ENCODE measurements around the gene KPNA3.

DNA sequence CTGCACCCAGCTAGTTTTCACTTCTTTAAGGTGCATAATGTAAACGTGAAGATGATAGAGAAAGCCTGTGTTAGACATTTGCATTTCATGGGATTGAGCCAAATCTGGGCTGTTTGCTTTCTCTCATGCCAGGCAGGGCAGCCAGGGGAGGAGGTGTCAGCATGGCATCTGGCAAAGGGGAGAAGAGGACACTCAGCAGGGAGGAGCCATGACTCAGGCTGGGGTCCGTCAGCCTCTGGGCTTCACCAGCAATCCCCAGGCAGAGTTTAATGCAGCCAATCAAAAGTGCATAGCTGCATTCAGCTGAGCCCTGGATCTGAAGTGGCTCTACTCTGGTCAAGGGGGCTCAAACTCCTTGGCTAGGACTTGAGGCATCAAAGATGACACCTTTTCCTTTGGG is 124.7 kb downstream of the KPNA3 start:
- TF ChIP-seq CTCF (conservative IDR thresholded peaks at IDR 0.05; ENCODE audit: low read depth, low read length) (no peak), EZH2 (IDR thresholded peaks at IDR 0.05; ENCODE audit: borderline replicate concordance, low read depth, low read length, poor library complexity, severe bottlenecking) (no peak)
